GM12878 (cell line): ENCODE results near the gene HIC1. TPM values are rescaled to one million over a fixed set of nuclear protein-coding genes. Genes with fewer than 3 reads are reported as not detected.

Experiments used
- ATAC-seq: fragments of 200-7000 bp; cut with Tn5 transposase; 3 replicates; pipeline ENCODE4 v1.9.1; 2020; ENCODE audit warnings: mild to moderate bottlenecking, moderate library complexity
- BruUV-seq: library from RNA; stranded (reverse); fragments of 400-500 nt; replicated peaks from 2 replicates; lab custom pipeline; 2021; lab: Mats Ljungman, UMichigan
- CTCF ChIA-PET: fragments of 300-600 bp; sonication (Branson Sonifier 250); formaldehyde crosslinking; extraction: SDS; loops from one replicate; lab custom pipeline; 2021; ENCODE audit warnings: inconsistent platforms; lab: Yijun Ruan, JAX
- POLR2A ChIA-PET: fragments of 350-600 bp; formaldehyde crosslinking; extraction: SDS; loops from one replicate; lab custom pipeline; 2021; ENCODE audit warnings: inconsistent platforms; lab: Charles Lee
- RAD21 ChIA-PET: fragments of 300-600 bp; sonication (Branson Sonifier 250); formaldehyde crosslinking; loops from one replicate; lab custom pipeline; 2023; ENCODE audit warnings: antibody characterized with exemption; ENCODE audit not compliant: unreplicated experiment; lab: Charles Lee
- SMC1A ChIA-PET: fragments of 300-600 bp; sonication (Branson Sonifier 250); formaldehyde crosslinking; loops from one replicate; lab custom pipeline; 2023; ENCODE audit not compliant: unreplicated experiment, uncharacterized antibody; lab: Charles Lee
- DNase-seq: peaks from one replicate; pipeline ENCODE4 v3.0.0-alpha.2; 2011; ENCODE audit warnings: low read depth, low spot score
- FAIRE-seq: peaks from 3 replicates; lab custom pipeline; 2011; peaks lifted over from hg19 to GRCh38; lab: Jason Lieb, UNC
- H2AFZ ChIP-seq: 2 replicates; pipeline ENCODE4 v1.6.0; 2011; ENCODE audit warnings: low read depth, low read length, control low read depth; ENCODE audit not compliant: control insufficient read depth
- H3K27ac ChIP-seq: 2 replicates; pipeline ENCODE4 v1.5.1; 2011; ENCODE audit warnings: control low read depth; ENCODE audit not compliant: control insufficient read depth, insufficient read depth
- H3K27me3 ChIP-seq, 2 experiments: replicated peaks in 1 of 2; 2 replicates each; pipeline versions ENCODE4 v1.6.0 to v1.6.1; 2011; ENCODE audit warnings: low read length in 1 of 2; ENCODE audit not compliant: control insufficient read depth in 2 of 2, insufficient read depth in 2 of 2
- H3K36me3 ChIP-seq, 2 experiments: 2 replicates each; pipeline ENCODE4 v1.5.1; 2011; ENCODE audit warnings: low read length in 1 of 2; ENCODE audit not compliant: control insufficient read depth in 2 of 2, insufficient read depth in 2 of 2
- H3K4me1 ChIP-seq: 2 replicates; pipeline ENCODE4 v1.6.1; 2011; ENCODE audit warnings: mild to moderate bottlenecking, low read length, moderate library complexity, mixed read lengths; ENCODE audit not compliant: control insufficient read depth, insufficient read depth
- H3K4me2 ChIP-seq: 2 replicates; pipeline ENCODE4 v1.6.0; 2011; ENCODE audit warnings: control low read depth; ENCODE audit not compliant: control insufficient read depth, insufficient read depth
- H3K4me3 ChIP-seq: fragments of 200-600 bp; sonication (generic); 2 replicates; pipeline ENCODE4 v1.5.1; 2016
- H3K79me2 ChIP-seq: 2 replicates; pipeline ENCODE4 v1.6.0; 2011; ENCODE audit warnings: low read length; ENCODE audit not compliant: control insufficient read depth, insufficient read depth
- H3K9ac ChIP-seq: 2 replicates; pipeline ENCODE4 v1.8.0; 2011; ENCODE audit warnings: low read length, control low read depth, mixed read lengths; ENCODE audit not compliant: control insufficient read depth, insufficient read depth
- H3K9me3 ChIP-seq: replicated peaks from 3 replicates; pipeline ENCODE4 v1.5.1; 2011; ENCODE audit warnings: mild to moderate bottlenecking, low read length; ENCODE audit not compliant: control insufficient read depth, insufficient read depth
- H4K20me1 ChIP-seq: 2 replicates; pipeline ENCODE4 v1.6.0; 2011; ENCODE audit not compliant: control insufficient read depth, insufficient read depth
- BHLHE40 ChIP-seq, 2 experiments: fragments of 450-650 bp in 1 of 2; IDR thresholded peaks; 2 replicates each; pipeline ENCODE4 v1.6.1; 2011 to 2017; ENCODE audit warnings: low read depth in 2 of 2, borderline replicate concordance in 1 of 2, improper control_type of control experiment in 1 of 2, low read length in 1 of 2, mild to moderate bottlenecking in 1 of 2
- CBFB ChIP-seq: IDR thresholded peaks from 2 replicates; pipeline ENCODE4 v1.6.1; 2016; ENCODE audit warnings: antibody characterized with exemption, low read depth
- CHD1 ChIP-seq: IDR thresholded peaks from 2 replicates; pipeline ENCODE4 v1.6.1; 2012; ENCODE audit warnings: low read depth, low read length, improper control_type of control experiment
- EP300 ChIP-seq, 2 experiments: fragments of 150-350 bp in 1 of 2; IDR thresholded peaks; 2 replicates each; pipeline ENCODE4 v1.6.1; 2011 to 2012; ENCODE audit warnings: low read depth in 2 of 2, low read length in 2 of 2, borderline replicate concordance in 1 of 2, improper control_type of control experiment in 1 of 2, inconsistent platforms in 1 of 2; ENCODE audit not compliant: control insufficient read depth in 1 of 2
- ETV6 ChIP-seq, 2 experiments: fragments of 450-650 bp in 1 of 2; IDR thresholded peaks in 1 of 2; conservative IDR thresholded peaks in 1 of 2; 2 replicates each; pipeline ENCODE4 v1.6.1; 2014; ENCODE audit warnings: antibody characterized with exemption in 1 of 2, borderline replicate concordance in 1 of 2, low read depth in 1 of 2, mild to moderate bottlenecking in 1 of 2, moderate library complexity in 1 of 2
- FOXK2 ChIP-seq: fragments of 450-650 bp; IDR thresholded peaks from 2 replicates; pipeline ENCODE4 v1.6.1; 2017; ENCODE audit warnings: mild to moderate bottlenecking, moderate library complexity
- HDGF ChIP-seq: fragments of 450-650 bp; IDR thresholded peaks from 2 replicates; pipeline ENCODE4 v1.6.1; 2016; ENCODE audit warnings: antibody characterized with exemption
- KLF5 ChIP-seq: fragments of 450-650 bp; IDR thresholded peaks from 2 replicates; pipeline ENCODE4 v1.6.1; 2014; ENCODE audit warnings: mild to moderate bottlenecking; ENCODE audit not compliant: partially characterized antibody
- MTA2 ChIP-seq: fragments of 450-650 bp; IDR thresholded peaks from 2 replicates; pipeline ENCODE4 v1.6.1; 2016; ENCODE audit warnings: low read depth, mild to moderate bottlenecking, moderate library complexity
- MXI1 ChIP-seq: fragments of 150-350 bp; IDR thresholded peaks from 2 replicates; pipeline ENCODE4 v1.6.1; 2011; ENCODE audit warnings: low read depth, mild to moderate bottlenecking, inconsistent platforms, low read length, improper control_type of control experiment
- NFXL1 ChIP-seq: fragments of 450-650 bp; IDR thresholded peaks from 2 replicates; pipeline ENCODE4 v1.6.1; 2017; ENCODE audit warnings: antibody characterized with exemption, mild to moderate bottlenecking, borderline replicate concordance
- POLR2AphosphoS5 ChIP-seq: IDR thresholded peaks from 2 replicates; pipeline ENCODE4 v1.6.1; 2011; ENCODE audit warnings: mild to moderate bottlenecking, low read length, inconsistent platforms
- SIN3A ChIP-seq: IDR thresholded peaks from 2 replicates; pipeline ENCODE4 v1.6.1; 2012; ENCODE audit warnings: low read depth, low read length, improper control_type of control experiment
- SREBF2 ChIP-seq: IDR thresholded peaks from 2 replicates; pipeline ENCODE4 v1.6.1; 2012; ENCODE audit warnings: mild to moderate bottlenecking, low read length
- STAT3 ChIP-seq: IDR thresholded peaks from 2 replicates; pipeline ENCODE4 v1.6.1; 2011; ENCODE audit warnings: low read depth, low read length, improper control_type of control experiment
- SUZ12 ChIP-seq: fragments of 200-600 bp; sonication (generic); IDR thresholded peaks from one replicate; pipeline ENCODE4 v1.6.1; 2018; ENCODE audit warnings: antibody characterized with exemption, mild to moderate bottlenecking; ENCODE audit not compliant: unreplicated experiment
- TARDBP ChIP-seq: IDR thresholded peaks from 2 replicates; pipeline ENCODE4 v1.6.1; 2016; ENCODE audit warnings: borderline replicate concordance
- TBL1XR1 ChIP-seq: IDR thresholded peaks from 2 replicates; pipeline ENCODE4 v1.6.1; 2012; ENCODE audit warnings: low read depth, low read length, improper control_type of control experiment
- ZNF24 ChIP-seq: fragments of 450-650 bp; IDR thresholded peaks from 2 replicates; pipeline ENCODE4 v1.6.1; 2017; ENCODE audit warnings: antibody characterized with exemption, mild to moderate bottlenecking
- ZNF274 ChIP-seq: IDR thresholded peaks from one replicate; pipeline ENCODE4 v1.8.0; 2011; ENCODE audit not compliant: insufficient read length, insufficient read depth
- WGBS: methylation state at CpG from one replicate; pipeline ENCODE4 v1.1.6; 2016; ENCODE audit warnings: low lambda C conversion rate; ENCODE audit not compliant: insufficient replicate concordance, insufficient coverage; ENCODE audit errors: missing lambda C conversion rate; 5-methylcytosine and 5-hydroxymethylcytosine counted together
- in situ Hi-C: fragments of 300-500 bp; cut with MboI; formaldehyde crosslinking; loops from 9 replicates; pipeline ENCODE4 v1.14.3; 2018; ENCODE audit warnings: mixed read lengths
- intact Hi-C: fragments of 100-400 bp; cut with micrococcal nuclease; formaldehyde crosslinking; loops from one replicate; pipeline ENCODE4 v1.14.2; 2022; ENCODE audit not compliant: unreplicated experiment
- polyA plus RNA-seq, 11 experiments: library from polyadenylated mRNA; depleted of rRNA in 4 of 11; unstranded in 6 of 11; stranded (reverse) in 5 of 11; fragments of >200 nt; fragmentation: Nextera tagmentation in 4 of 11; fragmentation: Illumina TruSeq in 1 of 11; extraction: Ambion mirVana in 4 of 11; extraction: Trizol in 1 of 11; gene quantifications; 1 replicate in 1 of 11; 2 replicates in 10 of 11; pipeline versions ENCODE4 v1.2.1 to v1.2.3, GENCODE V29; 2011 to 2016; ENCODE audit warnings: inconsistent platforms in 2 of 11, missing spikeins in 2 of 11, low read depth in 1 of 11
- total RNA-seq, 4 experiments: library from RNA; depleted of rRNA in 3 of 4; stranded (reverse); fragments of >200 nt in 3 of 4; fragmentation: Illumina TruSeq in 1 of 4; extraction: Trizol in 1 of 4; gene quantifications; 2 replicates each; pipeline versions ENCODE4 v1.2.1 to v1.2.3, GENCODE V29; 2013 to 2021
- TF ChIP-seq, protein P1 (sequence below): IDR thresholded peaks from 2 replicates; pipeline ENCODE4 v1.6.1; 2011; ENCODE audit warnings: borderline replicate concordance, low read depth, mild to moderate bottlenecking, moderate library complexity, low read length; ENCODE audit not compliant: insufficient read depth, poor library complexity, severe bottlenecking
- TF ChIP-seq, protein P2 (sequence below): fragments of 450-650 bp; IDR thresholded peaks from 2 replicates; pipeline ENCODE4 v1.6.1; 2016; ENCODE audit warnings: mild to moderate bottlenecking

Gene HIC1
- total and polyA plus RNA-seq, 10 of the 15 experiments (the other 5 are each of a cell fraction or from before 2014, with no cell fraction given) = 0.11 to 61.1 (median 4.9) TPM

DNA sequence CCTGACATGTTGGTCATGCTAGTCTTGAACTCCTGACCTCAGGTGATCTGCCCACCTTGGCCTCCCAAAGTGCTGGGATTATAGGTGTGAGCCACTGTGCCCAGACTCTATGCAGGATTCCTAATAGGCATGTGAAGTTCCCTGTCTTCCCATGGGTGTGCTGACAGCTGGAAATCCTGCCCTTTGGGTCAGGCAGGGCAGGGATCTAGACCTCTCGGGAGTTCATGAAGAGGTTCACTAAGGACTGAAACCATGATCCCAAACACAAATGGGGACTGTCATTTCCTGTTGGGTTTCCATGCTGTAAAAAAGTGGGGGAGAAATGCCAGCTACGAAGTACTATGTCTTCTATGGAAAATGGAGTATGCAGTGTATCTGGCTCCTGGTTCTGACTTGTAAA, 52.1 kb downstream of the HIC1 start (continued):
- TF ChIP-seq, protein P1, sequence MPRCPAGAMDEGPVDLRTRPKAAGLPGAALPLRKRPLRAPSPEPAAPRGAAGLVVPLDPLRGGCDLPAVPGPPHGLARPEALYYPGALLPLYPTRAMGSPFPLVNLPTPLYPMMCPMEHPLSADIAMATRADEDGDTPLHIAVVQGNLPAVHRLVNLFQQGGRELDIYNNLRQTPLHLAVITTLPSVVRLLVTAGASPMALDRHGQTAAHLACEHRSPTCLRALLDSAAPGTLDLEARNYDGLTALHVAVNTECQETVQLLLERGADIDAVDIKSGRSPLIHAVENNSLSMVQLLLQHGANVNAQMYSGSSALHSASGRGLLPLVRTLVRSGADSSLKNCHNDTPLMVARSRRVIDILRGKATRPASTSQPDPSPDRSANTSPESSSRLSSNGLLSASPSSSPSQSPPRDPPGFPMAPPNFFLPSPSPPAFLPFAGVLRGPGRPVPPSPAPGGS = no peak
- TF ChIP-seq SIN3A (no peak), ETV6 (conservative IDR thresholded peaks at IDR 0.05 in 1 of 2, IDR thresholded peaks at IDR 0.05 in 1 of 2; ENCODE audit: borderline replicate concordance in 1 of 2, low read depth in 1 of 2) (no peak), ZNF24 (no peak), HDGF (no peak), BHLHE40 (IDR thresholded peaks at IDR 0.05; ENCODE audit: borderline replicate concordance in 1 of 2, low read depth in 2 of 2, low read length in 1 of 2) (no peak)
- TF ChIP-seq, all 136 proteins: peak for 0

DNA sequence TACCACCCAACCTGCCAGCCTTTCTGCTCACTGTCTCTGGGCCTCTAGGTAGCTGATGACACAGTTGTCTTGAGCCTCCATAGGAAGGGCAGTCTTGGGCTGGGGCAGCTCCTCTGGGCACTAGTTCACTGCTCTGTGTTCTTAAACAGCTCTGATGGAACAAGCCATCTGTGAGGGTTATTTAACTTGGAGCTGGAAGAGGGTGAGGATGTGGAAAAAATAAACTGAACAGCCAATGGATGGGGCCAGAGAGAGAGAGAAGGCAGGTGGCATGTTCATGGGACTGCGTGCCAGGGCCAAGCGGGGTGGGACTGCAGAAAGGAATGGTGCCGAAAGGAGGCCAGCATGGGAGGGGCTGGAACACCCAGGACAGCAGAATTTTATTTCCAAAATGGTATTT, 52.6 kb downstream of the HIC1 start:
- no peak overlapping the region for H3K4me3 ChIP-seq
- no peaks in the 10 kb centered on the region for H3K79me2 ChIP-seq
- no peaks in the 10 kb centered on the region; a peak in 2 of 4 replicates for H3K36me3 ChIP-seq
- H3K9ac ChIP-seq = no peak overlapping the region
- H2AFZ ChIP-seq = no peak overlapping the region
- in situ Hi-C loops = no loop called here
- BruUV-seq = no TSS peak
- H4K20me1 ChIP-seq = no peaks in the 10 kb centered on the region
- H3K4me1 ChIP-seq = peaks cover 25% of the 10 kb centered on the region
- ChIA-PET CTCF (interaction anchor here (0.6 to 1.3 kb wide), 3 partner anchors 19 to 117 kb away, joined by 3 to 4 read pairs (median 3); partner anchors contain the start of gene HIC1), SMC1A (interaction anchor here (1.1 to 1.8 kb wide), 3 partner anchors 19 to 30 kb away, joined by 3 to 6 read pairs (median 5); no protein-coding TSS in a partner anchor), RAD21 (interaction anchor here (0.9 to 1.5 kb wide), 3 partner anchors 17 to 26 kb away, joined by 3 to 6 read pairs (median 3); no protein-coding TSS in a partner anchor), POLR2A (interaction anchor here (0.6 to 1.3 kb wide), 4 partner anchors 11 to 151 kb away, joined by 3 to 4 read pairs (median 3); no protein-coding TSS in a partner anchor)
- WGBS = 100% methylated on average over 3 of the region's 3 CpGs
- ATAC-seq = no peak
- DNase-seq = no peak
- intact Hi-C loops = no loop called here
- no peaks in the 10 kb centered on the region for H3K9me3 ChIP-seq
- no peaks in the 10 kb centered on the region for H3K27me3 ChIP-seq
- H3K4me2 ChIP-seq = no peak overlapping the region
- no peak for FAIRE-seq
- no peak overlapping the region for H3K27ac ChIP-seq
- TF ChIP-seq FOXK2 (no peak), SUZ12 (no peak), TARDBP (no peak), TBL1XR1 (no peak), CBFB (no peak), MXI1 (no peak), SREBF2 (no peak), ZNF274 (no peak), POLR2AphosphoS5 (no peak), KLF5 (no peak), CHD1 (no peak), STAT3 (no peak), MTA2 (no peak), EP300 (IDR thresholded peaks at IDR 0.05; ENCODE audit: borderline replicate concordance in 1 of 2, control insufficient read depth in 1 of 2, low read depth in 2 of 2, low read length in 2 of 2) (no peak), NFXL1 (no peak)
- TF ChIP-seq, protein P2, sequence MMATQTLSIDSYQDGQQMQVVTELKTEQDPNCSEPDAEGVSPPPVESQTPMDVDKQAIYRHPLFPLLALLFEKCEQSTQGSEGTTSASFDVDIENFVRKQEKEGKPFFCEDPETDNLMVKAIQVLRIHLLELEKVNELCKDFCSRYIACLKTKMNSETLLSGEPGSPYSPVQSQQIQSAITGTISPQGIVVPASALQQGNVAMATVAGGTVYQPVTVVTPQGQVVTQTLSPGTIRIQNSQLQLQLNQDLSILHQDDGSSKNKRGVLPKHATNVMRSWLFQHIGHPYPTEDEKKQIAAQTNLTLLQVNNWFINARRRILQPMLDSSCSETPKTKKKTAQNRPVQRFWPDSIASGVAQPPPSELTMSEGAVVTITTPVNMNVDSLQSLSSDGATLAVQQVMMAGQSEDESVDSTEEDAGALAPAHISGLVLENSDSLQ = no peak
